ENCODE data around the gene MCM5.

Gene MCM5

DNA sequence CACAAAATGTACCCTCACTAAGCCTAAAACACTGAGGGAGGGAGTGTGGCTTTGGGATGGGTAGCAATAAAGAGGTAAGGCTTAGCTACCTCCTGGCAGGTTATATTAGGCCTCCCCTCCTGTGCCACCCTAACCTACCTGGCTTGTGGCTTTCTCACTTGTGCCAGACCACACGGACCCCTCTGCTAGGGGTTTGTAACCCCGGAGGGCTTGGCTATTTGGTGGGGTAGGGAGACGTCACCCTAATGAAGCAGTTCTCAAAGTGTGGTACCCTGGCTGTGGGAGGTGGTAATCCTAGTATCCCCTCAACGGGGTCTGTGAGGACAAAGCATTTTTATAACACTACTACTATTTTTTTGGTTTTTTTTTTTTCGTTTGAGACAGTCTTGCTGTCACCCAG, 9.0 kb upstream of the MCM5 start:
- H3K27ac ChIP-seq (ENCODE audit: low read depth, low read length), result no peak overlapping the region
- H3F3A ChIP-seq (ENCODE audit: control insufficient read depth, insufficient read depth), result no peaks in the 10 kb centered on the region; the same call in 1 of the 2 replicates
- no peaks in the 10 kb centered on the region for H3K79me2 ChIP-seq (ENCODE audit: control insufficient read depth, low read length)
- no peaks in the 10 kb centered on the region for H3K9me2 ChIP-seq (replicated peaks; ENCODE audit: control insufficient read depth, low read length)
- no peak overlapping the region for H3K4me3 ChIP-seq (ENCODE audit: low read length)
- no peaks in the 10 kb centered on the region for H3K27me3 ChIP-seq (ENCODE audit: control insufficient read depth, low read length)
- H3K9me3 ChIP-seq (ENCODE audit: control insufficient read depth, insufficient read depth, low read length), result no peaks in the 10 kb centered on the region
- TF ChIP-seq, protein P1, sequence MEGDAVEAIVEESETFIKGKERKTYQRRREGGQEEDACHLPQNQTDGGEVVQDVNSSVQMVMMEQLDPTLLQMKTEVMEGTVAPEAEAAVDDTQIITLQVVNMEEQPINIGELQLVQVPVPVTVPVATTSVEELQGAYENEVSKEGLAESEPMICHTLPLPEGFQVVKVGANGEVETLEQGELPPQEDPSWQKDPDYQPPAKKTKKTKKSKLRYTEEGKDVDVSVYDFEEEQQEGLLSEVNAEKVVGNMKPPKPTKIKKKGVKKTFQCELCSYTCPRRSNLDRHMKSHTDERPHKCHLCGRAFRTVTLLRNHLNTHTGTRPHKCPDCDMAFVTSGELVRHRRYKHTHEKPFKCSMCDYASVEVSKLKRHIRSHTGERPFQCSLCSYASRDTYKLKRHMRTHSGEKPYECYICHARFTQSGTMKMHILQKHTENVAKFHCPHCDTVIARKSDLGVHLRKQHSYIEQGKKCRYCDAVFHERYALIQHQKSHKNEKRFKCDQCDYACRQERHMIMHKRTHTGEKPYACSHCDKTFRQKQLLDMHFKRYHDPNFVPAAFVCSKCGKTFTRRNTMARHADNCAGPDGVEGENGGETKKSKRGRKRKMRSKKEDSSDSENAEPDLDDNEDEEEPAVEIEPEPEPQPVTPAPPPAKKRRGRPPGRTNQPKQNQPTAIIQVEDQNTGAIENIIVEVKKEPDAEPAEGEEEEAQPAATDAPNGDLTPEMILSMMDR (IDR thresholded peaks at IDR 0.05; ENCODE audit: low read depth, low read length, poor library complexity, severe bottlenecking), result no peak
- TF ChIP-seq EZH2phosphoT487 (IDR thresholded peaks at IDR 0.05; ENCODE audit: borderline replicate concordance, low read length), result no peak
- H3K36me3 ChIP-seq (ENCODE audit: control insufficient read depth, low read length), result no peaks in the 10 kb centered on the region
- H3K4me2 ChIP-seq (ENCODE audit: low read length), result no peak overlapping the region
- no peaks in the 10 kb centered on the region for H4K20me1 ChIP-seq (ENCODE audit: control insufficient read depth, insufficient read depth, low read depth, low read length)
- peaks cover 10% of the 10 kb centered on the region for H3K4me1 ChIP-seq (ENCODE audit: control insufficient read depth, low read length)

DNA sequence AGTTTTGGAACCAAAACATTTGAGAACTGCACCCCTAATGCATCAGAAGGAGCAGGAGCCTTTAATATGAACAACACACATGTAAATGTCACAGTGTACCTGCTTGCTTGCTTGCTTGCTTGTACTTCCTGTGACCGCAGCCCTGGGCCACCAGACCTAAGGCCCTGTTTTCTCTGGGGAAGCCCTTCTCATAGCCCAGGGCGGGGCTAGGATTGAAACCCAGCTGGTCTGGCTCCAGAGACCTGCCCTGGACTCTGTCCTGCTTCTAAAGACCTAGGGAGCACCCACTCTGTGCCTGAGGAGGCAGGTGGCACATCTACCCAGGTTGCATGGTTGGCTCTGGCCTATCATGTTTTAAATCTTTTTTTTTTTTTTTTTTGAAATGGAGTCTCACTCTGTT, 7.6 kb upstream of the MCM5 start:
- no peaks in the 10 kb centered on the region for H4K20me1 ChIP-seq (ENCODE audit: control insufficient read depth, insufficient read depth, low read depth, low read length)
- no peaks in the 10 kb centered on the region for H3K9me2 ChIP-seq (replicated peaks; ENCODE audit: control insufficient read depth, low read length)
- no peak overlapping the region for H3K27ac ChIP-seq (ENCODE audit: low read depth, low read length)
- H3K9me3 ChIP-seq (ENCODE audit: control insufficient read depth, insufficient read depth, low read length), result no peaks in the 10 kb centered on the region
- TF ChIP-seq, protein P1 (IDR thresholded peaks at IDR 0.05; ENCODE audit: low read depth, low read length, poor library complexity, severe bottlenecking), result no peak
- TF ChIP-seq EZH2phosphoT487 (IDR thresholded peaks at IDR 0.05; ENCODE audit: borderline replicate concordance, low read length), result no peak
- no peaks in the 10 kb centered on the region for H3K79me2 ChIP-seq (ENCODE audit: control insufficient read depth, low read length)
- H3K36me3 ChIP-seq (ENCODE audit: control insufficient read depth, low read length), result no peaks in the 10 kb centered on the region
- H3K4me3 ChIP-seq (ENCODE audit: low read length), result no peak overlapping the region
- H3K4me2 ChIP-seq (ENCODE audit: low read length), result peak overlapping the region; percentile 36; the same call in 1 of the 2 replicates
- H3K4me1 ChIP-seq (ENCODE audit: control insufficient read depth, low read length), result peaks cover 21% of the 10 kb centered on the region
- no peaks in the 10 kb centered on the region; the same call in 1 of the 2 replicates for H3F3A ChIP-seq (ENCODE audit: control insufficient read depth, insufficient read depth)
- H3K27me3 ChIP-seq (ENCODE audit: control insufficient read depth, low read length), result no peaks in the 10 kb centered on the region

DNA sequence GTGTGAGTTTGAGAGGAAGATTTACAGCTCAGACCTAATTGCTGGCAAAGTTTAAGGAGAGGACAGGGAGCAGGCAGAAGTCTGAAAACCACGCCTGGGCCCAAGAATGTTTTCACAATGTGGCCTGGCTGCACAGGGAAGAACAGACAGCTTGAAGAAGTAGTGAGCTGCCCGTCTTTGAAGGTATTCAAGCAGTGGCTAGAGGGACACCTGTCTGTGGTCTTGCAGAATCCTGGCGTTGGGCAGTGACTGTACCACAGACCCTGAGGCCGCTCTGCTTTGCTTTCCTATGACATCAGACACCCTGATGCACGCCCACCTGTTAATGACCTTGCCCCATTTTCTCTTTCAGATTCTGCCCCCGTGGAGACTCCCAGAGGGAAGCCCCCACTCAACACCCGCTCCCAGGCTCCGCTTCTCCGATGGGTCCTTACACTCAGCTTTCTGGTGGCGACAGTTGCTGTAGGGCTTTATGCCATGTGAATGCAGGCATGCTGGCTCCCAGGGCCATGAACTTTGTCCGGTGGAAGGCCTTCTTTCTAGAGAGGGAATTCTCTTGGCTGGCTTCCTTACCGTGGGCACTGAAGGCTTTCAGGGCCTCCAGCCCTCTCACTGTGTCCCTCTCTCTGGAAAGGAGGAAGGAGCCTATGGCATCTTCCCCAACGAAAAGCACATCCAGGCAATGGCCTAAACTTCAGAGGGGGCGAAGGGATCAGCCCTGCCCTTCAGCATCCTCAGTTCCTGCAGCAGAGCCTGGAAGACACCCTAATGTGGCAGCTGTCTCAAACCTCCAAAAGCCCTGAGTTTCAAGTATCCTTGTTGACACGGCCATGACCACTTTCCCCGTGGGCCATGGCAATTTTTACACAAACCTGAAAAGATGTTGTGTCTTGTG, 6.6 kb upstream of the MCM5 start:
- peaks cover 31% of the 10 kb centered on the region for H3K4me1 ChIP-seq (ENCODE audit: control insufficient read depth, low read length)
- no peak overlapping the region for H3K4me3 ChIP-seq (ENCODE audit: low read length)
- H3K27me3 ChIP-seq (ENCODE audit: control insufficient read depth, low read length), result no peaks in the 10 kb centered on the region
- H3K9me3 ChIP-seq (ENCODE audit: control insufficient read depth, insufficient read depth, low read length), result no peaks in the 10 kb centered on the region
- H4K20me1 ChIP-seq (ENCODE audit: control insufficient read depth, insufficient read depth, low read depth, low read length), result no peaks in the 10 kb centered on the region
- H3F3A ChIP-seq (ENCODE audit: control insufficient read depth, insufficient read depth), result no peaks in the 10 kb centered on the region; the same call in 1 of the 2 replicates
- no peaks in the 10 kb centered on the region for H3K36me3 ChIP-seq (ENCODE audit: control insufficient read depth, low read length)
- no peak for TF ChIP-seq EZH2phosphoT487 (IDR thresholded peaks at IDR 0.05; ENCODE audit: borderline replicate concordance, low read length)
- TF ChIP-seq, protein P1 (IDR thresholded peaks at IDR 0.05; ENCODE audit: low read depth, low read length, poor library complexity, severe bottlenecking), result no peak
- H3K4me2 ChIP-seq (ENCODE audit: low read length), result no peak overlapping the region
- H3K79me2 ChIP-seq (ENCODE audit: control insufficient read depth, low read length), result no peaks in the 10 kb centered on the region
- no peaks in the 10 kb centered on the region for H3K9me2 ChIP-seq (replicated peaks; ENCODE audit: control insufficient read depth, low read length)
- H3K27ac ChIP-seq (ENCODE audit: low read depth, low read length), result no peak overlapping the region
